ENCODE measurements around the gene TIA1. TPM values are rescaled to one million over a fixed set of nuclear protein-coding genes. Genes with fewer than 3 reads are reported as not detected.
"Not testable (repeated sequence)": the region's sequence is repeated elsewhere in the genome, so short reads cannot be mapped to it uniquely, and the experiment has no call there.

Gene TIA1
- total RNA-seq, 5 donors from 2014 or later (not counting 1 experiment from before 2014, with no cell fraction given): 94.4 to 154 (median 148) TPM

DNA sequence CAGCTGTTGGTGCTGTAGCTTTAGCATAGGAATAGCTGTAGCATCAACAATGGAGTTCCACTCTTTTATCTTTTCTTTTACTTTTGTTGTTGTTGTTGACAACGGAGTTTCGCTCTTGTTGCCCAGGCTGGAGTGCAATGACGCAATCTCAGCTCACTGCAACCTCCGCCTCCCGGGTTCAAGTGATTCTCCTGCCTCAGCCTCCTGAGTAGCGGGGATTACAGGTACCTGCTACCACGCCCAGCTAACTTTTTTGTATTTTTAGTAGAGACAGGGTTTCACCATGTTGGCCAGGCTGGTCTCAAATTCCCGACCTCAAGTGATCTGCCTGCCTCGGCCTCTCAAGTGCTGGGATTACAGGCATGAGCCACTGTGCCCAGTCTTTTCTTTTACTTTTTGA, 61.3 kb downstream of the TIA1 start:
- DNase-seq; H3K27me3 Mint-ChIP-seq; POLR2A ChIA-PET; H3K27me3 ChIP-seq (replicated peaks in 1 of 2; ENCODE audit: control insufficient read depth in 2 of 2, extremely low read depth in 1 of 2, insufficient read depth in 2 of 2, low read length in 1 of 2); H3K27ac ChIP-seq (ENCODE audit: low read length); H3K36me3 ChIP-seq (ENCODE audit: control insufficient read depth in 2 of 2, extremely low read depth in 1 of 2, insufficient read depth in 1 of 2, low read length in 1 of 2); H3K4me3 ChIP-seq (ENCODE audit: control insufficient read depth in 1 of 2, extremely low read depth in 1 of 2, low read length in 1 of 2); H3K36me3 Mint-ChIP-seq; H3K9me3 Mint-ChIP-seq; H3K4me1 ChIP-seq (ENCODE audit: control insufficient read depth in 1 of 2, extremely low read depth in 1 of 2, insufficient read depth in 2 of 2, low read length in 2 of 2); ATAC-seq (replicated peaks in 1 of 4); H3K4me3 Mint-ChIP-seq; CTCF ChIA-PET; H3K9me3 ChIP-seq: not testable (repeated sequence)
- no CpG with 5 or more reads among the region's 9 CpGs for WGBS (ENCODE audit: insufficient coverage)
- Mint-ChIP-seq H3K27ac (peak overlapping the region in 1 of 2 donors; percentile 31), H3K4me1 (peaks cover 17 to 24% (median 22%) of the 10 kb centered on the region in 3 donors)

GRCh38 chr2:70182689-70183088, 65.7 kb downstream of the TIA1 start:
- DNase-seq: no peak
- Histone ChIP-seq H3K4me1 (ENCODE audit: control insufficient read depth in 1 of 2, extremely low read depth in 1 of 2, insufficient read depth in 2 of 2, low read length in 2 of 2) (no peaks in the 10 kb centered on the region), H3K9me3 (no peaks in the 10 kb centered on the region), H3K27me3 (replicated peaks in 1 of 2; ENCODE audit: control insufficient read depth in 2 of 2, extremely low read depth in 1 of 2, insufficient read depth in 2 of 2, low read length in 1 of 2) (no peaks in the 10 kb centered on the region), H3K27ac (ENCODE audit: low read length) (no peak overlapping the region), H3K36me3 (ENCODE audit: control insufficient read depth in 2 of 2, extremely low read depth in 1 of 2, insufficient read depth in 1 of 2, low read length in 1 of 2) (peaks cover 0 to 25% of the 10 kb centered on the region in 2 donors), H3K4me3 (ENCODE audit: control insufficient read depth in 1 of 2, extremely low read depth in 1 of 2, low read length in 1 of 2) (no peak overlapping the region)
- WGBS (ENCODE audit: insufficient coverage): no CpG with 5 or more reads among the region's 4 CpGs
- ATAC-seq (replicated peaks in 1 of 4): no peak
- ChIA-PET POLR2A (no interaction called here), CTCF (no interaction called here)
- Mint-ChIP-seq H3K27me3 (no peaks in the 10 kb centered on the region), H3K4me3 (no peak overlapping the region), H3K9me3 (no peaks in the 10 kb centered on the region), H3K4me1 (no peaks in the 10 kb centered on the region), H3K36me3 (peaks cover 22% of the 10 kb centered on the region), H3K27ac (peak overlapping the region in 1 of 2 donors; percentile 23)

GRCh38 chr2:70181363-70181956, 67.0 kb downstream of the TIA1 start:
- no peak for ATAC-seq (replicated peaks in 1 of 4)
- H3K9me3 Mint-ChIP-seq: no peaks in the 10 kb centered on the region

DNA sequence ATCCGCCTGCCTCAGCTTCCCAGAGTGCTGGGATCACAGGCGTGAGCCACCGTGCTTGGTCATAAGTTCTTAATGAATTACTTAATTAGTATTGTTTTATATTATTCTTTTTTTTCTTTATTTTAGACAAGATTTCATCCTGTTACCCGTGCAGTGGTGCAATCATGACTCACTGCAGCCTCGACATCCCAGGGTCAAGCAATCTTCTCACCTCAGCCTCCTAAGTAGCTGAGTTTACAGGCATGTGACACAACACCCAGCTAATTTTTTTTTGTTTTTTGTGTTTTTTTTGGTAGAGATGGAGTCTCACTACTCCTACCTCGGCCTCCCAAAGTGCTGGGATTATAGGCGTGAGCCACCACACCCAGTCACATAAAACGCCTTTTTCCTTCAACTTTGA, 74.9 kb downstream of the TIA1 start:
- H3K27ac ChIP-seq (ENCODE audit: low read length): no peak overlapping the region
- H3K4me1 Mint-ChIP-seq: no peaks in the 10 kb centered on the region
- ChIA-PET POLR2A (interaction anchor here in 1 of 2 donors (0.6 kb wide), 1 partner anchor 517 kb away, joined by 4 read pairs; no protein-coding TSS in a partner anchor), CTCF (no interaction called here)
- H3K4me3 Mint-ChIP-seq: no peak overlapping the region
- no peaks in the 10 kb centered on the region for H3K4me1 ChIP-seq (ENCODE audit: control insufficient read depth in 1 of 2, extremely low read depth in 1 of 2, insufficient read depth in 2 of 2, low read length in 2 of 2)
- no peak for DNase-seq
- H3K27me3 ChIP-seq (replicated peaks in 1 of 2; ENCODE audit: control insufficient read depth in 2 of 2, extremely low read depth in 1 of 2, insufficient read depth in 2 of 2, low read length in 1 of 2): no peaks in the 10 kb centered on the region
- H3K36me3 ChIP-seq (ENCODE audit: control insufficient read depth in 2 of 2, extremely low read depth in 1 of 2, insufficient read depth in 1 of 2, low read length in 1 of 2): peaks cover 2 to 61% of the 10 kb centered on the region in 2 donors
- no peak for ATAC-seq (replicated peaks in 1 of 4)
- 83% methylated on average over 1 of the region's 8 CpGs for WGBS (ENCODE audit: insufficient coverage)
- H3K27ac Mint-ChIP-seq: no peak overlapping the region
- no peaks in the 10 kb centered on the region for H3K27me3 Mint-ChIP-seq
- no peaks in the 10 kb centered on the region for H3K9me3 Mint-ChIP-seq
- H3K4me3 ChIP-seq (ENCODE audit: control insufficient read depth in 1 of 2, extremely low read depth in 1 of 2, low read length in 1 of 2): no peak overlapping the region
- peaks cover 21% of the 10 kb centered on the region for H3K36me3 Mint-ChIP-seq
- no peaks in the 10 kb centered on the region for H3K9me3 ChIP-seq

More at GRCh38 chr2:70181363-70181956, 67.0 kb downstream of the TIA1 start:
- no peaks in the 10 kb centered on the region for H3K9me3 ChIP-seq
- 85% methylated on average over 16 of the region's 16 CpGs for WGBS (ENCODE audit: insufficient coverage)
- H3K27ac ChIP-seq (ENCODE audit: low read length): no peak overlapping the region
- Mint-ChIP-seq H3K36me3 (peaks cover 26% of the 10 kb centered on the region), H3K27me3 (no peaks in the 10 kb centered on the region), H3K4me1 (no peaks in the 10 kb centered on the region), H3K27ac (no peak overlapping the region), H3K4me3 (no peak overlapping the region)
- POLR2A ChIA-PET: no interaction called here
- DNase-seq: no peak
- CTCF ChIA-PET: interaction anchor here in 1 of 2 donors (0.6 kb wide), 1 partner anchor 11 kb away, joined by 4 read pairs; no protein-coding TSS in a partner anchor
- H3K4me1 ChIP-seq (ENCODE audit: control insufficient read depth in 1 of 2, extremely low read depth in 1 of 2, insufficient read depth in 2 of 2, low read length in 2 of 2): no peaks in the 10 kb centered on the region
- H3K36me3 ChIP-seq (ENCODE audit: control insufficient read depth in 2 of 2, extremely low read depth in 1 of 2, insufficient read depth in 1 of 2, low read length in 1 of 2): peaks cover 0 to 37% of the 10 kb centered on the region in 2 donors
- no peak overlapping the region for H3K4me3 ChIP-seq (ENCODE audit: control insufficient read depth in 1 of 2, extremely low read depth in 1 of 2, low read length in 1 of 2)
- H3K27me3 ChIP-seq (replicated peaks in 1 of 2; ENCODE audit: control insufficient read depth in 2 of 2, extremely low read depth in 1 of 2, insufficient read depth in 2 of 2, low read length in 1 of 2): no peaks in the 10 kb centered on the region

DNA sequence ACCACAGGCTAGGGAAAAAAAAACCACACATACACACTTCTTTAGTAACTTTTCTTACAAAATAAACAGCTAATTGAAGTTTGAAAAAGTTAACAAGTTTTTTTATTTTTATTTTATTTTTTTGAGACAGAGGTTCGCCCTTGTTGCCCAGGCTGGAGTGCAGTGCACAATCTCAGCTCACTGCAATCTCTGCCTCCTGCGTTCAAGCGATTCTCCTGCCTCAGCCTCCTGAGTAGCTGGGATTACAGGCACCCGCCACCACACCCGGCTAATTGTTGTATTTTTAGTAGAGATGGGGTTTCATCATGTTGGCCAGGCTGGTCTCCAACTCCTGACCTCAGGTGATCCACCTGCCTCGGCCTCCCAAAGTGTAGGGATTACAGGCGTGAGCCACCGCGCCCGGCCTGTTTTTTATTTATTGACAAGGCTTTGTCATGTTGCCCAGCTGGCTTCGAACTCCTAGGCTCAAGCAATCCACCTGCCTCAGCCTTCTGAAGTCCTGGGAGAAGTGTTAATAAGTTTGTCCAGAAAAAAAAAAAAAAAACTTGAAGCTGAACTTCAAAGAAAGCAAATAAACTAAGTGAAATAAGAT, 78.7 kb downstream of the TIA1 start:
- ChIA-PET POLR2A (interaction anchor here (0.6 kb wide), 3 partner anchors 25 to 736 kb away, joined by 3 read pairs; no protein-coding TSS in a partner anchor), CTCF (interaction anchor here (0.7 to 1.7 kb wide), 3 partner anchors 257 to 620 kb away, joined by 3 to 11 read pairs (median 4); no protein-coding TSS in a partner anchor)
- ATAC-seq (replicated peaks in 1 of 4); H3K9me3 Mint-ChIP-seq; H3K4me1 Mint-ChIP-seq; H3K9me3 ChIP-seq; DNase-seq; H3K27ac Mint-ChIP-seq; H3K4me1 ChIP-seq (ENCODE audit: control insufficient read depth in 1 of 2, extremely low read depth in 1 of 2, insufficient read depth in 2 of 2, low read length in 2 of 2); H3K4me3 Mint-ChIP-seq; H3K27ac ChIP-seq (ENCODE audit: low read length); H3K27me3 ChIP-seq (replicated peaks in 1 of 2; ENCODE audit: control insufficient read depth in 2 of 2, extremely low read depth in 1 of 2, insufficient read depth in 2 of 2, low read length in 1 of 2); H3K4me3 ChIP-seq (ENCODE audit: control insufficient read depth in 1 of 2, extremely low read depth in 1 of 2, low read length in 1 of 2); H3K27me3 Mint-ChIP-seq: not testable (repeated sequence)
- WGBS (ENCODE audit: insufficient coverage): 100% methylated on average over 6 of the region's 11 CpGs
- H3K36me3 ChIP-seq (ENCODE audit: control insufficient read depth in 2 of 2, extremely low read depth in 1 of 2, insufficient read depth in 1 of 2, low read length in 1 of 2): peaks cover 0 to 50% of the 10 kb centered on the region in 2 donors
- H3K36me3 Mint-ChIP-seq: peaks cover 33% of the 10 kb centered on the region

- H3K27ac Mint-ChIP-seq: peak overlapping the region; percentile 79 to 81
- H3K9me3 ChIP-seq: no peaks in the 10 kb centered on the region
- DNase-seq (peak in 8 of 35 experiments; percentile 5 to 32 (median 10)), ATAC-seq (replicated peaks in 1 of 4) (peak; percentile 61 to 85 (median 64))
- no peak overlapping the region for H3K27ac ChIP-seq (ENCODE audit: low read length)
- POLR2A ChIA-PET: interaction anchor here in 1 of 2 donors (0.6 kb wide), 1 partner anchor 205 kb away, joined by 11 read pairs; no protein-coding TSS in a partner anchor
- no CpG with 5 or more reads among the region's 2 CpGs for WGBS (ENCODE audit: insufficient coverage)
- H3K4me1 Mint-ChIP-seq: peaks cover 7 to 8% (median 8%) of the 10 kb centered on the region in 3 donors
- no peaks in the 10 kb centered on the region for H3K4me1 ChIP-seq (ENCODE audit: control insufficient read depth in 1 of 2, extremely low read depth in 1 of 2, insufficient read depth in 2 of 2, low read length in 2 of 2)
- CTCF ChIA-PET: interaction anchor here in 1 of 2 donors (0.6 to 1.5 kb wide), 2 partner anchors 148 to 249 kb away, joined by 3 to 6 read pairs; no protein-coding TSS in a partner anchor
- H3K9me3 Mint-ChIP-seq: no peaks in the 10 kb centered on the region
- H3K36me3 ChIP-seq (ENCODE audit: control insufficient read depth in 2 of 2, extremely low read depth in 1 of 2, insufficient read depth in 1 of 2, low read length in 1 of 2): peaks cover 0 to 36% of the 10 kb centered on the region in 2 donors
- no peak overlapping the region for H3K4me3 ChIP-seq (ENCODE audit: control insufficient read depth in 1 of 2, extremely low read depth in 1 of 2, low read length in 1 of 2)
- no peaks in the 10 kb centered on the region for H3K27me3 Mint-ChIP-seq
- no peak overlapping the region for H3K4me3 Mint-ChIP-seq
- H3K27me3 ChIP-seq (replicated peaks in 1 of 2; ENCODE audit: control insufficient read depth in 2 of 2, extremely low read depth in 1 of 2, insufficient read depth in 2 of 2, low read length in 1 of 2): no peaks in the 10 kb centered on the region
- H3K36me3 Mint-ChIP-seq: peaks cover 16% of the 10 kb centered on the region
Measured at GRCh38 chr2:70161069-70161534, 87.3 kb downstream of the TIA1 start.

All from T-cell (primary cell).